Tibial artery (tissue), 4 donors: ENCODE results near the gene SYNGR3.

Experiments
- DNase-seq, 2 donors: peaks; one replicate each; pipeline ENCODE4 v3.0.0-alpha.2; 2019
- H3K27ac ChIP-seq, 2 donors: fragments of 200-600 bp; sonication (generic) in 1 of 2; 1 replicate in 1 of 2; 2 replicates in 1 of 2; pipeline ENCODE4 v1.5.1; 2018 to 2019; ENCODE audit warnings: mild to moderate bottlenecking in 1 of 2
- H3K27me3 ChIP-seq, 2 donors: fragments of 200-600 bp; sonication (generic) in 1 of 2; one replicate each; pipeline versions ENCODE4 v1.5.1 to v1.6.0; 2016 to 2019
- H3K36me3 ChIP-seq, 3 donors: fragments of 200-600 bp; sonication (generic) in 2 of 3; one replicate each; pipeline ENCODE4 v1.5.1; 2016 to 2019; ENCODE audit warnings: mild to moderate bottlenecking in 2 of 3
- H3K4me1 ChIP-seq, 4 donors: fragments of 200-600 bp; sonication (generic) in 2 of 4; 1 replicate in 3 of 4; 2 replicates in 1 of 4; pipeline ENCODE4 v1.5.1; 2016 to 2019
- H3K4me3 ChIP-seq, 2 donors: fragments of 200-600 bp; sonication (generic) in 1 of 2; 1 replicate in 1 of 2; 2 replicates in 1 of 2; pipeline ENCODE4 v1.5.1; 2018 to 2019; ENCODE audit warnings: mild to moderate bottlenecking in 2 of 2
- H3K9me3 ChIP-seq, 3 donors: fragments of 200-600 bp; sonication (generic) in 1 of 3; one replicate each; pipeline ENCODE4 v1.5.1; 2016 to 2019
- intact Hi-C: fragments of 100-400 bp; cut with DNase I; formaldehyde crosslinking; loops from one replicate; pipeline ENCODE4 v1.15.0; 2023; ENCODE audit warnings: low total_unique reads
- TF ChIP-seq, protein P1 (sequence below), 2 experiments: fragments of 200-600 bp in 1 of 2; fragments of 450-650 bp in 1 of 2; IDR thresholded peaks; one replicate each; pipeline ENCODE4 v1.5.1; 2017 to 2019; ENCODE audit warnings: antibody characterized with exemption in 2 of 2, mild to moderate bottlenecking in 1 of 2, moderate library complexity in 1 of 2

Gene SYNGR3

GRCh38 chr16:1991948-1992703 is 2.4 kb downstream of the SYNGR3 start:
- Histone ChIP-seq H3K27ac (no peak overlapping the region), H3K27me3 (peaks cover 3 to 48% of the 10 kb centered on the region in 2 donors), H3K9me3 (no peaks in the 10 kb centered on the region), H3K36me3 (peaks cover 0 to 14% (median 4%) of the 10 kb centered on the region in 3 donors), H3K4me1 (peaks cover 0 to 35% (median 30%) of the 10 kb centered on the region in 4 donors), H3K4me3 (peak overlapping the region; percentile 41 to 42)
- TF ChIP-seq, protein P1, sequence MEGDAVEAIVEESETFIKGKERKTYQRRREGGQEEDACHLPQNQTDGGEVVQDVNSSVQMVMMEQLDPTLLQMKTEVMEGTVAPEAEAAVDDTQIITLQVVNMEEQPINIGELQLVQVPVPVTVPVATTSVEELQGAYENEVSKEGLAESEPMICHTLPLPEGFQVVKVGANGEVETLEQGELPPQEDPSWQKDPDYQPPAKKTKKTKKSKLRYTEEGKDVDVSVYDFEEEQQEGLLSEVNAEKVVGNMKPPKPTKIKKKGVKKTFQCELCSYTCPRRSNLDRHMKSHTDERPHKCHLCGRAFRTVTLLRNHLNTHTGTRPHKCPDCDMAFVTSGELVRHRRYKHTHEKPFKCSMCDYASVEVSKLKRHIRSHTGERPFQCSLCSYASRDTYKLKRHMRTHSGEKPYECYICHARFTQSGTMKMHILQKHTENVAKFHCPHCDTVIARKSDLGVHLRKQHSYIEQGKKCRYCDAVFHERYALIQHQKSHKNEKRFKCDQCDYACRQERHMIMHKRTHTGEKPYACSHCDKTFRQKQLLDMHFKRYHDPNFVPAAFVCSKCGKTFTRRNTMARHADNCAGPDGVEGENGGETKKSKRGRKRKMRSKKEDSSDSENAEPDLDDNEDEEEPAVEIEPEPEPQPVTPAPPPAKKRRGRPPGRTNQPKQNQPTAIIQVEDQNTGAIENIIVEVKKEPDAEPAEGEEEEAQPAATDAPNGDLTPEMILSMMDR (IDR thresholded peaks at IDR 0.05), result no peak
- intact Hi-C loops, result no loop called here
- DNase-seq, result peak; percentile 90 to 92

- peaks cover 2 to 12% (median 7%) of the 10 kb centered on the region in 3 donors for H3K36me3 ChIP-seq
- no peak overlapping the region for H3K27ac ChIP-seq
- H3K9me3 ChIP-seq, result no peaks in the 10 kb centered on the region
- peaks cover 0 to 35% (median 30%) of the 10 kb centered on the region in 4 donors for H3K4me1 ChIP-seq
- H3K27me3 ChIP-seq, result peaks cover 3 to 48% of the 10 kb centered on the region in 2 donors
- intact Hi-C loops, result no loop called here
- TF ChIP-seq, protein P1 (IDR thresholded peaks at IDR 0.05), result no peak
- peak overlapping the region in 1 of 2 donors; percentile 42 for H3K4me3 ChIP-seq
- no peak for DNase-seq
These were observed 3.0 kb downstream of the SYNGR3 start for GRCh38 chr16:1992704-1993317.

GRCh38 chr16:1993731-1994131 is 4.0 kb downstream of the SYNGR3 start:
- TF ChIP-seq, protein P1 (IDR thresholded peaks at IDR 0.05), result no peak
- Histone ChIP-seq H3K27ac (no peak overlapping the region), H3K4me1 (peaks cover 0 to 35% (median 30%) of the 10 kb centered on the region in 4 donors), H3K9me3 (no peaks in the 10 kb centered on the region), H3K36me3 (peaks cover 11 to 21% (median 17%) of the 10 kb centered on the region in 3 donors), H3K27me3 (peaks cover 3 to 43% of the 10 kb centered on the region in 2 donors), H3K4me3 (no peak overlapping the region)
- DNase-seq, result no peak
- intact Hi-C loops, result no loop called here

DNA sequence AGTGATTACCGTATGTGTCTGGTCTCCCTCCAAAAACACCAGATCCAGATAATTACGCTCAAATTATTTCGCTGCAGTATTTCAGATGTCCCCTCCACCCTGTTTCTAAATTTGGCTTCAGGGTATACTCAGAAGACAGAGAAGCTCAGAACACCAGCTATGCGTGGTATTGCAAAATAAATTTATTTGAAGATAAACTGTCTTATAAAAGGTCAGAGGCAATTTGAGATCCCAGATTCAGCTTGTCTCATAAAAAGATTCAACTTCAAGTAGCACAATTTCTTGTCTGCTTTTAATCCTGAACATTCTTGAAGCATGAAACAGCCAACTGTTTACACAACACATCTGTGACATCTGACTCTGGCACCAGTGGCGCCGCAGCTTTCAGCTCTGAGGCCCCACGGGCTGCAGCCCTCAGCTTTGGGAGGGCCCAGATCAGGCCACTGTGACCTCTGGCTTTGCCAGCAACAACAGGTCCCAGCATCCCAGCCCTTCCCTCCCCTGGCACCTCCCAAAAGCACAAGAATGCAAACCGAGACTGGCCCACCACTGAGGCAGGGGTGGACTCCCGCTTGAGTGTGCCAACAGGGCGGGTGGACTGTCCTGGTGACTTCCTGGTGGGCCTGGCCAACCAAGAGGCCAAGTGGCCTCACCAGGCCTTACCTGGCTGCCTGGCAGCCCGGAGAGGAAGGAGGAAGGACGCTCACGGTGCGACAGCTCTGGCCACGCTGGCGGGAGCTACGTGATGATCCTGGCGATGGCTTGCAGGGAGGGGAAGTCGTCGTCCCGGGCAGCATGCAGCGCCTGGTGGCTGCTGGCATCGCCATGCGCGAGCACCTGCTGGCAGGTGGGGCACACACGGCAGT is 8.0 kb downstream of the SYNGR3 start:
- H3K27me3 ChIP-seq, result peaks cover 0 to 5% of the 10 kb centered on the region in 2 donors
- no peak overlapping the region for H3K4me3 ChIP-seq
- intact Hi-C loops, result no loop called here
- no peak for DNase-seq
- no peaks in the 10 kb centered on the region for H3K4me1 ChIP-seq
- H3K9me3 ChIP-seq, result no peaks in the 10 kb centered on the region
- peaks cover 50 to 61% (median 52%) of the 10 kb centered on the region in 3 donors for H3K36me3 ChIP-seq
- TF ChIP-seq, protein P1 (IDR thresholded peaks at IDR 0.05), result no peak
- no peak overlapping the region for H3K27ac ChIP-seq

DNA sequence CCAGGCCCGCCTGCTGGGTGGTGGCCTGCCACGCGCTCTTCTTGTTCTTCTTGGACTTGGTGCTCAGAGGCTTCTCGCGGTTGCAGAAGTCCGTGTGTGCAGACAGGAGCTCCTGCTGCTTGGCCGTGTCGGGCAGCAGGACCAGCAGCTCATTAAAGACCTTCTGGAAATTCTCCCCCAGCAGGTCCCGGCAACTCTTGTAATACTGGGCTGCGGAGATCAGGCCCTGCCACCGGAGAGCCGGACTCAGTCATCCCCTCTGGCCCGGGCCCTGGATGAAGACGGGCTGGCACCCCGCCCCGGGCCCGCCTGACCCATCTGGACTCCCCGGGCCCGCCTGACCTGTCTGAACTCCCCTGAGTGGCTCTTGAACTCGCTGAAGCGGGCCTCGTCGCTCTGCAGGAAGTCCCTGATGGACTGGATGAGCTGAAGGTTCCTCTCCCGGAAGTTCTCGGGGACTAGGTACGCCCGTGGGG is 8.6 kb downstream of the SYNGR3 start:
- TF ChIP-seq, protein P1 (IDR thresholded peaks at IDR 0.05), result no peak
- DNase-seq, result no peak
- no peak overlapping the region for H3K27ac ChIP-seq
- no peaks in the 10 kb centered on the region for H3K4me1 ChIP-seq
- peaks cover 57 to 68% (median 59%) of the 10 kb centered on the region in 3 donors for H3K36me3 ChIP-seq
- no peaks in the 10 kb centered on the region for H3K27me3 ChIP-seq
- H3K4me3 ChIP-seq, result no peak overlapping the region
- no peaks in the 10 kb centered on the region for H3K9me3 ChIP-seq
- intact Hi-C loops, result no loop called here
